ENCODE results near the gene ITPRIP. TPM values are rescaled to one million over a fixed set of nuclear protein-coding genes. Genes with fewer than 3 reads are reported as not detected.

The ITPRIP gene
- total and polyA plus RNA-seq, 8 donors = 1.8 to 7.1 (median 2.6) TPM

DNA sequence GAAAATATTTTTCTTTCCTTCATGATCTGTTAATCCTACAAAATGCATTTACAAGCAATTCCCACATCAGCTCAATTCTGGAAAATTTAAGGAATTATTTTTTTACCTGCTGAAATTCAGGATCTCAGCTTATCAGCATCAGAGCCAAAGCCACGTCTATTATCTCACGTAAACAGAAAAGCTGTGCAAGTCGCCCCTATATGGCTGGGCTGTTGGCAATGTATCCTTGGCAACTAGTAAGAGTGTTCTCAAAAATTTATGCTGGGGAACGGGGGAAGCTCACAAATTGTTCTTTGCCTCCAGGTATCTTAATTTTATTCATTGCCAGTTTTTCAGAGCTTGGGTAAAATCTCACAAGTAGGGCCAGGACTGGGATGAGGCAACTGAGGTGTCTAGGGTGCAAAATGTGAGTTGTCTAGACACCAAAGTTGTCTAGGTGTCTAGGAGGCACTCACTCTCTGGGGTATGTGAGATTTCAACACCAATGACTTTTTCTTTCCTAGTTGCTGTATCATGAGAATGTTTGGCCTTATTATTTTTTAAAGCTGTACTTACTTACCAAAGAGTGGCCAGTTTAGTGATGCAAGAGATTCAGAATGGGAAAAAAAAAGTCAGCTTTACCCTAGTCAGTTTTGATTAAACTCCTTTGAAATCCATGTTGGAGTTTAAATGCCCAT lies 64.2 kb downstream of the ITPRIP start:
- TF ChIP-seq, protein P1, sequence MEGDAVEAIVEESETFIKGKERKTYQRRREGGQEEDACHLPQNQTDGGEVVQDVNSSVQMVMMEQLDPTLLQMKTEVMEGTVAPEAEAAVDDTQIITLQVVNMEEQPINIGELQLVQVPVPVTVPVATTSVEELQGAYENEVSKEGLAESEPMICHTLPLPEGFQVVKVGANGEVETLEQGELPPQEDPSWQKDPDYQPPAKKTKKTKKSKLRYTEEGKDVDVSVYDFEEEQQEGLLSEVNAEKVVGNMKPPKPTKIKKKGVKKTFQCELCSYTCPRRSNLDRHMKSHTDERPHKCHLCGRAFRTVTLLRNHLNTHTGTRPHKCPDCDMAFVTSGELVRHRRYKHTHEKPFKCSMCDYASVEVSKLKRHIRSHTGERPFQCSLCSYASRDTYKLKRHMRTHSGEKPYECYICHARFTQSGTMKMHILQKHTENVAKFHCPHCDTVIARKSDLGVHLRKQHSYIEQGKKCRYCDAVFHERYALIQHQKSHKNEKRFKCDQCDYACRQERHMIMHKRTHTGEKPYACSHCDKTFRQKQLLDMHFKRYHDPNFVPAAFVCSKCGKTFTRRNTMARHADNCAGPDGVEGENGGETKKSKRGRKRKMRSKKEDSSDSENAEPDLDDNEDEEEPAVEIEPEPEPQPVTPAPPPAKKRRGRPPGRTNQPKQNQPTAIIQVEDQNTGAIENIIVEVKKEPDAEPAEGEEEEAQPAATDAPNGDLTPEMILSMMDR (IDR thresholded peaks at IDR 0.05) = no peak
- Histone ChIP-seq H3K4me3 (peak overlapping the region in 2 of 4 donors; percentile 48 to 60), H3K9me3 (no peaks in the 10 kb centered on the region), H3K27me3 (no peaks in the 10 kb centered on the region), H3K36me3 (no peaks in the 10 kb centered on the region), H3K4me1 (peaks cover 9% of the 10 kb centered on the region in 3 donors), H3K27ac (peak overlapping the region in 2 of 4 donors; percentile 0 to 17)
- FAIRE-seq (no peak), DNase-seq (no peak), ATAC-seq (peak in 2 of 4 donors; percentile 2 to 3)
- WGBS, 2 donors = 41 to 58% methylated on average over 4 of the region's 4 CpGs
- intact Hi-C loops (cut with DNase I) = no loop called here

- TF ChIP-seq, protein P1 (IDR thresholded peaks at IDR 0.05) = no peak
- 68 to 76% methylated on average over 1 of the region's 1 CpG for WGBS, 2 donors
Measured at GRCh38 chr10:104273286-104273685, 65.0 kb downstream of the ITPRIP start.

GRCh38 chr10:104268713-104269645 lies 69.3 kb downstream of the ITPRIP start, which contains the start of gene GSTO2:
Gene GSTO2 (plus strand): TSS chr10:104269184. CDS start chr10:104274916, 5,732 bp downstream.
- ATAC-seq = peak; percentile 99 to 100 (median 100)
- Histone ChIP-seq H3K4me1 (peaks cover 0 to 7% (median 4%) of the 10 kb centered on the region in 3 donors), H3K4me3 (peak within 1 kb of the TSS; percentile 67 to 86 (median 84)), H3K27me3 (no peaks in the 10 kb centered on the region), H3K27ac (peak within 1 kb of the TSS; percentile 49 to 67 (median 62)), H3K36me3 (peaks cover 0 to 17% (median 6%) of the 10 kb centered on the region in 3 donors), H3K9me3 (no peaks in the 10 kb centered on the region)
- peak; percentile 94 to 99 (median 98) for DNase-seq
- peak; percentile 96 for FAIRE-seq
- intact Hi-C loops (cut with DNase I) = no loop called here
- 4 to 11% methylated on average over 59 of the region's 59 CpGs for WGBS, 2 donors
- TF ChIP-seq, protein P1 (IDR thresholded peaks at IDR 0.05) = no peak

More at GRCh38 chr10:104273286-104273685, 65.0 kb downstream of the ITPRIP start:
- no peak overlapping the region for H3K27ac ChIP-seq
- peaks cover 9% of the 10 kb centered on the region in 3 donors for H3K4me1 ChIP-seq
- no peaks in the 10 kb centered on the region for H3K27me3 ChIP-seq
- intact Hi-C loops (cut with DNase I) = no loop called here
- ATAC-seq (no peak), FAIRE-seq (no peak), DNase-seq (no peak)
- H3K36me3 ChIP-seq = no peaks in the 10 kb centered on the region
- no peaks in the 10 kb centered on the region for H3K9me3 ChIP-seq
- H3K4me3 ChIP-seq = no peak overlapping the region

GRCh38 chr10:104268405-104268712 lies 69.9 kb downstream of the ITPRIP start:
- Histone ChIP-seq H3K4me1 (peaks cover 0 to 9% (median 7%) of the 10 kb centered on the region in 3 donors), H3K27me3 (no peaks in the 10 kb centered on the region), H3K27ac (peak overlapping the region; percentile 49 to 67 (median 62)), H3K9me3 (no peaks in the 10 kb centered on the region), H3K4me3 (peak overlapping the region; percentile 67 to 86 (median 84)), H3K36me3 (peaks cover 0 to 19% (median 6%) of the 10 kb centered on the region in 3 donors)
- TF ChIP-seq, protein P1 (IDR thresholded peaks at IDR 0.05) = no peak
- DNase-seq (no peak), FAIRE-seq (no peak), ATAC-seq (peak in 1 of 4 donors; percentile 1)
- intact Hi-C loops (cut with DNase I) = no loop called here
- 11 to 13% methylated on average over 10 of the region's 10 CpGs for WGBS, 2 donors
